HG03066 (cell line): ENCODE measurements around the gene DCHS1.

ENCODE experiments used
- ATAC-seq: cut with Tn5 transposase; IDR thresholded peaks from one replicate; pipeline ENCODE4 v1.9.1; 2021; ENCODE audit warnings: low read depth; ENCODE audit not compliant: unreplicated experiment

DCHS1 gene

DNA sequence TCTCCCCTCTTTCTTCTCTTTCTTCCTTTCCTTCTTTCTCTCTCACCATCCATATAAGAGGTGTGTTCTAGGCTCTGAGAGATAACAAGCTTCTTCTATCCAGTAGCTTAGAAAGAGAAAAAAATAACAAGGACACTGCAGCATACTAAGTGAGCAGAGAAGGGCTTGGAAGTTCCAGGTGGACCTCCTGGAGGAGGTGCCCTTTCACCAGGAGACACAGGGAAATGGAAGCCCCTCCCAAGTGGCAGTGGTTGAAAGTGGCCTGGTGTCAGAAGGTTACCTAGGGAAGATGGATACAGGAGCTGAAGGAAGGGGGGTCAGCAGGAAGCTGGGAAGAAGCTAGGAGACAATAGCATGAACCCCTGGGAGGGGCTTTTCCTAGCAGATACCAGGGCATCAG, 5.5 kb downstream of the DCHS1 start:
- ATAC-seq, result no peak

DNA sequence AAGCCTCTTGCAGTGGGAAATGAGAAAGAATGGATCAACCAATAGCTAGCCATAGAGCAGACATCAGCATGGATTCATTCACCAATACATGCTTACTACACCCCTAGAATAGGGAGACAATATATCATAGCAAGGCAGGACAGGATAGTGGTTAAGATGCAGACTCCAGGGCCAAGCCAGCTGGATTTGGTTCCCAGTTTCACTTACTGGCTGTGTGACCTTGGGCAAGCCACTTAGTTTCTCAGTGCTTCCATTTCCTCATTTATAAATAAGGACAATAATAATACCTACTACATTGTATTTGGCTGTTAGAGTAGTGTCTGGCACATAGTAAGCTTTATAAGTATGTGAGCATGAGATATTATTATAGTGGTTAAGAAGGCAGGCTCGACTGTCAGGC, 7.1 kb downstream of the DCHS1 start:
- no peak for ATAC-seq

DNA sequence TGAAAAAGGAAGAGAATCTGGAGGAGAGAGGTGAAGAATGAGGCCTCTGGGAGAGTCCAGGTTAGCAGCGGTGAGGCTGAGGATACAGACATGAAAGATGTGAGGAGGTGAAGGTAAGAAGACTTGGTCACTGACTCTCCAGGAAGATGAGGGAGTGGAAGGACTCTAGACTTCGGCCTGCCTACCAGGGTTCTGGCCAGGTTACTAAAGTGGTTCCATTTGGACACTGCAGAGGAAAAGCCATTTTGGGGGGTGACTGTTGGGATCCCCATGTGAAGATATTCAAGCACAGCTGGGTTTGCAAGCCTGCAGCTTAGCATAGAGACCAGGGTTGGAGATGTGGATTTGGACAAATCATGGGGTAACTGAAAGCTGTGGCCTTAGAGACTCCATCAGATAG, 7.8 kb downstream of the DCHS1 start:
- no peak for ATAC-seq

DNA sequence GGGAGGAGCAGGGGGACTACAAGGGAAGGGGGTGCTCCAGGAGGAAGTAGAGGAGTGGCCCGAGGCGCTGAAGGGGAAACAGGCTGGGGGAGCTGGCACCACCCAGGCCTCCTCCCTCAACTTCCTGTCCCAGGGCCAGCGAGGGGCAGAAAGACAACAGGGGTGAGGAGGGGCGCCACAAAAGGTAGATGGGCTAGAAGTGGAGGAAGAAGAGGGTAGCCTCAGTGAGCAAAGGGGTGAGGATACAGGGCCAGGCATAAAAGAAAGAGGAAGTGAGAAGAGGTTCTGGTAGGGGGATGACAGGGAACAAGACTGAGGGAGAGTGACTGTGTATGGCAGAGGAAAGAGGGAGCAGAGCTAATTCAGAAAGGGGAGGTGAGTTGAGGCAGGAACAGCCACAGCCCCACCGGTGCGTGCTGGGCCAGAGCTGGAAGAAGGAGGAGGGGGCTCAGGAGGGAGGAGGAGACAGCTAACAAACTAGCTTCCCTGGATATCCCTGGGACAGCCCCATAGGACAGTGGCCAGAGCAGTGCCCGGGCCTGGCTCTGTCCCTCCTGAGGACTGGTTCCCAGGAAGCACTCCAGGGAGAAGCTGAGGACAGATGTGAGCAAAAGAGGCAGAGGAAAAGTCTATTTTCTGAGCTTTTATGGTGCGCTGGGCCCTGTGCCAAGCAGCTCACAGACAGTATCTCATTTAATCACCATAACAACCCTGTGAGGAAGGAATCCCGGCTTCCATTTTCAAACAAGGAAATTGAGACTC, 8.5 kb downstream of the DCHS1 start:
- ATAC-seq, result peak; percentile 93

DNA sequence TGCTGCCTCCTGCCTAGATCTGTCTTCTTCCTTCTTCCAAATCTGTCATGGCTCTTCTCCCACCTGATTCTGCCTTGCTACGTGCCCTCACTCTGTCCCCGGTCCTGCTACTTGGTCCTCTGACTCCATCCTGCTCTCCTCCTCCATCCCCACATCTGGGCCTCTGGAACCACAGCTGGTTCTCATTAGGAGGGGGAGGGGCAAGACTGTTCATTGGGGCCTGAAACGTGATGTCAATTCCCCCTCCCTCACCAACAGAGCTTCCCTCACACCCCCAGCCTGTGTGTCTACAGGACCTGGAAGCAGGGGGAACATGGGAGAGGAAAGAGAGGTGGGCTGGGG, 9.1 kb downstream of the DCHS1 start:
- peak; percentile 10 for ATAC-seq

DNA sequence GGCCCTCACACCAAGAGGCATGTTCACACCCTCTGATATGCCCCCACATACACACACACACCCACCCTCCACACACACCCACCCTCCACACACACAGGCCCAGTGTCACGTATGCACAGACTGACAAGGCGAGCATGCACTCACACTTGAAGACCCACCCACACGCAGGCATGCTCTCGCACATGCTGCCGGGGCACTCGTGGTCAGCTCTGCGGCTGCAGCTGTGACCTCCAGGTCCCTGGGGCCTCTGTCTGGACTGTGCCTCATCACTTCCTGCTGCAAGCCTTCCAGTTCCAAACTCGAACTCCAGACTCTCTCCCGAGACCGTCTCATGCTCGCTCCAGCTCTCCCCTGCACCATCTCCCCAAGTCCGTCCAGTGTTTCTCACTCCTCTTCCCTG, 9.5 kb downstream of the DCHS1 start:
- ATAC-seq, result peak; percentile 38

DNA sequence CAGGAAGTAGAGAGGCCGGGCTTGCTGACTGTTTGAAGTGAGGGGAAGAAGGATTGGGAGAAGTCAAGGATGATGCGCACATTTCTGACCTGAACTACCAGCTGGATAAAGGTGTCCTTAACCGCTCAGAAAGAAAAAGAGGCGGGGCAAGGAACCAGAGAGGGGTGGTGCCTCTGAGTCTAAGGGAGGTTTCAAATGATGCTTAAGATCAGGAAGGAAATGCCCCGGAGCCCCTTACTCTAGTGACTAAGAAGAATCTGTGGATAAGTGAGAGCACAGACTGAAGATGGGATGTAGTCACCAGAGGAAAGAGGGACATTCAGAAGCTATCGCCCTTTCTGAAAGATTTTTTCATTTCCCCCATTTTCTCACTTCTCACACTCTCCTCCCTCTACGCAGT, 12.7 kb downstream of the DCHS1 start:
- ATAC-seq, result no peak

DNA sequence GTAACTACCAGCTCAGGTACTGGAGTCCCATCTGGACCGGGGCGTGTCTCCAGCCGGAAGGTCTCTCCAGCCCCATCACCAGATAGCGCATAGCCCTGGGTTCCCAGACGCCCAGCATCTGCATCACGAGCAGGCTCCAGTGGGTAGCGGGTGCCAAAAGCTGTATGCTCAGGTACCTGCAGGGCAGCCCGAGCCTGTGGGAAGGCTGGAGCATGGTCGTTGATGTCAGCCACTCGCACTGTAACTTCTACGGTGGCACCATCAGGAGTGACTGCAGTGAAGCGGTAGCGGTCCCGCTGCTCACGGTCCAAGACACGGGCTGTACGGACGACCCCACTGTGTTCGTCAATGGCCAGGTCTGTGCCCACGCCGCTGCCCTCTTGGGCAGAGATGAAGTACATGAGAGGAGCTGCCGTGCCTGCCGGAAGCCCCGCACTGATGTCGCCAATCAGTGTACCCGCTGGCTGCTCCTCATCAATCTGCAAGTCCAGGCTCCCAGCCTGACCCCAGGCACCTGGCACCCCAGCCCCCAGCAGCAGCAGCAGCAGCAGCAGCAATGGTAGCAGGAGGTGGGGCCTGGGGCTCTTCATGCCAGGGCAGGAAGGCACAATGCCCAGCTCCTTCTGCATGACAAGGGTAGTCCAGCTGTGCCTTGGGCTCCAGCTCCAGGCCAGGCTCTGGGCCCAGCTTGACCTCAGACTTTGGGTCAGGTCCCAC, 14.5 kb downstream of the DCHS1 start:
- ATAC-seq, result no peak

DNA sequence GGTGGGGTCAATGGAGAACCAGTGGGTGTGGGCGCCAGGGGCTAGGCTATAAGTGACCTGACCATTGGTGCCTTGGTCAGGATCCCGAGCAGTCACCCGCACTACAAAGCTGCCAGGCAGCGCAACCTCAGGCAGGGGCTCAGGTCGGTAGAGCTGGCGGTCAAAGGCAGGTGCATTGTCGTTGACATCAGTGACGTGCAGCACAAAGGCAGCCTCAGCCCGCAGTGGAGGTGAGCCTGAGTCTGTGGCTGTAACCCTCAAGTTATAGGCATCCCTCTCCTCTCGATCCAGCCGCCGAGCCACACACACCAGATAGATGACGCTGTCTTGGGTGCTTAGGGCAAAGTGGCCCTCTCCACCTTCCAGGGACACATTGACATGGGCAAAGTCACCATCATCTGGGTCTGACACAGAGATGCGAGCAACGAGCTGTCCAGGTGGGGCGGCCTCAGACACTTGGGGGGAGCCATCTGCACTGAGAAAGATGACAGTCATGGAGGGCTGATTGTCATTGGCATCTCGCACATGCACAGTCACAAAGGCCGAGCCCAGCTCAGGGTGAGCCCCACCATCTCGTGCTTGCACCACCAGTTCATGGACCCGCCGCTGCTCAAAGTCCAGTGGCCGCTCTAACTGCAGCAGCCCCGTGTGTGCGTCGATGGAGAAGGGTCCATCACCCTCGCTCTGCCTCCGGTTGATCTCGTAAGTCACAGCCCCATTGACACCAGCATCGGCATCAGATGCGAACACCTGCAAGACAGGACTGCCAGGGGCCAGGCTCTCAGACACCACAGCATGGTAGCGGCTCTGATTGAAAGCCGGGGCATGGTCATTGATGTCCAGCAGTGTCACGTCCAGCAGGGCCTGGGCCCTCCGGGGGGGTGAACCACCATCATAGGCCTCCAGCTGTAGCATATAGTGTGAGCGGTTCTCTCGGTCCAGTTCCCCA, 15.3 kb downstream of the DCHS1 start:
- no peak for ATAC-seq

DNA sequence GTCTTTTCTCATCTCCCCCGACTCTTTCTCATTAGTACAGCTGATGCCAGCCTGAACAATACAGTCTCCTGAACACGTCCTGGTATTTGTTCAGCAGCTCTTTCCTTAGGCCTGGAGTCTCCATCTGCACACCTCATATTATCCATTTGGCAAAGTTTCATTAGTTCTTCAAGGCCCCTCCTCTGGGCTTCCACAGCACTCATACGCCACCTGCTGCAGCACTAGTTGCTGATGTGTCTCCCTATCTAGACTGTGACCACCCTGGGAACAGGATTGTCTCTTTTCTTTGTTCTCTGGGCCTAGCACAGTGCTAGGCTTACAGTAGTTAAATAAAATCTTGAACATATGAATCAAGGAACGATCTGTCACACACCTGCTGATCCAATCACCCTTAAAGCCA, 17.2 kb downstream of the DCHS1 start:
- no peak for ATAC-seq

DNA sequence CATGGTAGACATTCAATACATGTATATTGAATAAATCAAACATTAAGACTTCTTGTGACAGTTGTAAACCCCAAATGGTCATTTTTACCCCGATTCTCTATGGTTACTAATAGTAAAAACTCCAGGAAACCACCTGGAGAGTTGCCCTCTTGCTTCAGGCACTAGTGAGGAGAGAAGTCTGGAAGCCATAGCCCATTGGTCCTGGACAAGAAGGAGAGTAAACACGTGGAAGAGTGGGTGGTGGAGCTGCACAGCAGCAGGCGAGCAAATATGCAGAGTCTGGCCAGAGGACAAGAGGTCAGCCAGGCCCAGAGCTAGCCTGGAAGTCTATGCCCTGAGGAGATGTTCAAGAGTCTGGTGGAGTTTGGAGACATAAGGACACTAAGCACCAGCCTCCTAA, 17.7 kb downstream of the DCHS1 start:
- ATAC-seq, result no peak

DNA sequence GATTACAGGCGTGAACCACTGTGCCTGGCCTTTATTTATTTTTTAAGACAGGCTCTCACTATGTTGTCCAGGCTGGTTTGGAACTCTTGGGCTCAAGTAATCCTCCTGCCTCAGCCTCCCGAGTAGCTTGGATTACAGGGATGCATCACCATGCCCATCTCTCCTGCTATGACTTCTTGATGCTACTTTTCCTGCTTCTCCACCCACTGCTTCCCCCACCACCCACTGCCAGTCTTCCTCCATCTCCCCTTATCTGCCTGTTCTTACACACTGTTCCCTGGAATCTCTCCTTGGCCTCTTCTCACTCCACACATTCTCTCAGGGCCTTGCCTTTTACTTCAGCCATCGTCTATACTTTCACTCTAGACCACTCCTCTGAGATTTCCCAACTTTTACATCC, 19.1 kb downstream of the DCHS1 start:
- ATAC-seq, result no peak

DNA sequence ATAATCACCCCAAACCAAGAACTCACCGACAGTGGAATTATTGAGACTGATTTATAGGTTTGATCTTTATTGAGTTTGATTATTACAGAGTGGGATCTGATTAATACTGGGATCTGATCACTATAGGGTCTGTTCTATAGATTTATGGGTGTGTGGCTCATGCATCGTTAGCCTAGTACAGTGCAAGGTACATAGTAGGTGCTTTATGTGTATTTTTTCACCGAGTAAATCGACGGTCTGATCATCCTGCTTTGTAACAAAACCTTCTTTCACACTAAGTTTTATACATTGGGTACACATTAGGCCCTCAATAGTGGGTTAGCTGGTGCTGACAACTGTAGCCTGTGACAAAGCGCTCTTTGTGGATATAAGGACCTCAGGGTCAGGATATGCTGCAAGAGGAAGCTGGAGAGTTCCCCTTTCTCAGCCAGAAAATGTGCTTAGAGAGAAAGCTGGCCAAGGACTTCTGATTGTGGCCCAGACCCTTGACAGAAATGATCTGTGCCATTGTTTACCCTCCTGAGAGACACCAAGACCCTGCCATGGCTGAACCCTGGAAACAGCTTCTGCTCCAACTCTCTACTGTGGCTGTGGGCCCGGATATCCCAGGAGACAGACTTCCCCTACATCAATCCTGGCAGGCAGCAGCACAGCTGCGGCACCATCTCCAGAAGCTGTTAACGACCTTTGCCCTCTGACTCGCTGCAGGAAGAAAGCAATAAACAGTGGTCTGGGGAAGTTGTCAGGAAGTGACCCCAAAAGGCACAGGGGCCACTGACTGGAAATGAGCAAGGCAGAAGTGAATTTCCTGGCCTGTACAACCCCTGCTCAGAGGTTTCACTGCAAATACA, 20.3 kb downstream of the DCHS1 start:
- no peak for ATAC-seq

DNA sequence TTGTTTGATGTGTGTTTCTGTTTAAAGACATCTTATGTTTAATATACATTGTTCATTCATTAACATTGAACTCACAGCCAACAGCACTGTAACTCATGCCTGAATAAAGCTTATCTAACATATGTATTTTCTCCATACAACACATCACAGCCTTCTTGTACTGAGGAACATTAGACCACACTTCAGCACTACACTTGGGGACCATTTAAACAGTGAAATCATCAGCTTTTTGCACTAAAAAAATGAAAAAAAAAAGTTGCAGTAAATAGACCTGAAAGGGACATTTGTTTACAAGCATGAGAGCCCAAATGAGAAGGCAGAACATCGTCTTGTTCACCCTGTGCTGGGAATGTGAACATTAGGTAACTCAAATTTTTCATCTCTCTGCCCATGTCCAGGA, 21.1 kb downstream of the DCHS1 start:
- ATAC-seq, result no peak

DNA sequence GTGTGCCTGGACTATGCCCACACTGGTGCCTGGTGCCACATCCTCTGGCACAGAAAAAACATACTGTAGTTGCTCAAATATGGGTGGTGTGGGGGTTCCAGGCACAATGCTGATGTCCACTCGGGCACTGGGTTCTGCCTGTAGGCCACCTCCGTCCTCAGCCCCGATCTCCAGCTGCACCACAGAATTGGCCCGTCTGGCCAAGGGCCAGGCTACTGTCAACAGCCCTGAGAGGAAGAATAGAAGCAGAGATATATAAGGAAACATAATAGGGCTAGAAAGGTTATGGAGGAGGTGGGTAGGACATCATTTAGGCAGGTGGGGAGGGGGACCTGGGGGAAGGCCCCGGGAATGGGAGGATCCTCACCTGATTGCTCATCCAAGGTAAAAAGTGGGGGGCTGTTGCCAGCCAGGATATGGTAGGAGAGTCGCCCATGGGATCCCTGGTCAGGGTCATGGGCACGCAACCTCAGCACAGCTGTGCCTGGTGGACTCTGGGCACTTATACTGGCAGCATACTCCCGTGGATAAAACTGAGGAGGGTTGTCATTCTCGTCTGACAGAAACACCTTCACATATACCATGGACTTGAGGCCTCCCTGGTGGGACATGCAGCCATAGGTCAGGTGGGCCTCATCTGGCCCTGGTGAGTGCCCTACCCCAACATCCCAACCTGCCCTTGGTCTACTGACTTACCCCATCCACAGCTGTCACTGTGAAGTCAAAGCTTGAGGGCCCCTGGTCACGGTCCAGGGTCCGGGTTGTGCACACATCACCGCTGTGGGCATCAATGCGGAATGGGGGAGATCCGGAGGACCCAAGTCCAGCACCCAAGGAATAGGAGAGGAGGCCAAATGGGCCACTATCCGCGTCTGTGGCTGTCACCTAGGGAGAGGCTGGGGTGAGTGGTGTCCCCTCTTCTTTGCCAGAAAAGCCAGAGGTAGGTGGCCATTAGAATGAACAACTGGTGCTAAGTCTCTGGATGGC, 21.9 kb downstream of the DCHS1 start:
- no peak for ATAC-seq

DNA sequence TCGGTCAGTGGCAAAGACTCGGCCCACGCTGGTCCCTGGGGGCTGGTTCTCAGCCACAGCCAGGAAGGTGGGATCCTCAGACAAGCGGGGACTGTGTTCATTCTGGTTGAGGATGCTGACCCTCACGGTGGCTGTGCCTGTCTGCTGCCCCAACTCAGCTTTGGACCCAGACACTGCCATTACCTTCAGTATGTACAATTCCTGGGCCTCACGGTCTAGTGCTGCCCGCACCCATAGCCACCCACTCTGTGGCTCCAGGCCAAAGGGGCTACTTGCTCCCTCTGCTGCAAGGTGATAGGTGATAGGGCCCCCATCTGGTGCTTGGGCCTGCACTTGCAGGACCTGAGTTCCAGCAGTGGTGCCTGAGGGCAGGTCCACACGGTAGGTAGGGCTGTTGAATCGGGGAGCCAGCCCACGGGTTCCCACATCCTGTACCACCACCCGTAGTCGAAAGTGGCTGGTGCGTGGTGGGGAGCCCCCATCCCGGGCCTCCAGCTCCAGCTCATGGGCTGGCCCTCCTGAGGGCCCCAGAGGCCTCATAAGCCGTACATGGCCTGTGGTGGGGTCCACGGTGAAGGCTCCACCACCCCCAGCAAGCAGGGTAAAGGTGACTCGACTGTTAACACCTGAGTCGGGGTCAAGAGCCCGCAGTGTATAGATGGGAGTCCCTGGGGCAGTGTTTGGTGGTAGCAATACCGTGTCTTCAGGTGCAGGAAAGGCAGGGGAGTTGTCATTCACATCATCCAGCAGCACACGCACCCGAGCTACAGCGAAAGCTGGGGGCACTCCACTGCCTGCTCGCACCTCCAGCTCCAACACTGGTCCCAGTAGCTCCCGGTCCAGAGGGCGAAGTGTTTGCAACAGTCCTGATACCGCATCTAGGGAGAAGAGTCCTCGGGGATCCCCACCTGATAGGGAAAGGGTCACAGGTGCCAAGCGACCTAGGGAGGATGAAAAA, 23.2 kb downstream of the DCHS1 start:
- no peak for ATAC-seq

DNA sequence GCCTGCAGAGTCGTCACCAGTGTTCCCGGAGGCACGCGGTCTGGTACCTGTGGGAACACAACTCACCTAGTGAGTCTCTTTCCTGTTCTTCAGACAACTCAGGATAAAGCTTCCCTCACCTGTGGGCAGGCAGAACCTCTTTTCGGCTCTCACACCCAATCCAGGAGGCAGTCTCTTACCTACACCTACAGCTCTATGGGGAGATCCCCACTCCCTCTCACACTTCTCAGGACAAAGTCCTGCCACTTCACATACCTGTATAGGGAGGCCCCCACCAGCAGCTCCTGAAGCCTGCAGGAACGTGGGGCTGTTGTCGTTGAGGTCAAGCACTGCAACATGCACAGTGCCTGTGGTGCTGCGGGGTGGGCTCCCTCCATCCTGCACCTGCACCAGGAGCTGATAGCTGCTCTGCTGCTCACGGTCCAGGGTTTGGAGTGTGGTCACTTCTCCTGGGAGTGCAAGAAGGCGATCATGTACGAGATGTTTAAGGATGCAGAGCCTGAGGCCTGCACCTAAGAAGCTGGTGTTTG, 24.2 kb downstream of the DCHS1 start:
- ATAC-seq, result no peak
